ENCODE measurements around the gene FLNB. TPM values are rescaled to one million over a fixed set of nuclear protein-coding genes. Genes with fewer than 3 reads are reported as not detected.

The FLNB gene
- total and polyA plus RNA-seq, 2 of the 8 experiments (the other 6 are each of a cell fraction or from before 2014, with no cell fraction given), result 72.3 to 118 TPM

DNA sequence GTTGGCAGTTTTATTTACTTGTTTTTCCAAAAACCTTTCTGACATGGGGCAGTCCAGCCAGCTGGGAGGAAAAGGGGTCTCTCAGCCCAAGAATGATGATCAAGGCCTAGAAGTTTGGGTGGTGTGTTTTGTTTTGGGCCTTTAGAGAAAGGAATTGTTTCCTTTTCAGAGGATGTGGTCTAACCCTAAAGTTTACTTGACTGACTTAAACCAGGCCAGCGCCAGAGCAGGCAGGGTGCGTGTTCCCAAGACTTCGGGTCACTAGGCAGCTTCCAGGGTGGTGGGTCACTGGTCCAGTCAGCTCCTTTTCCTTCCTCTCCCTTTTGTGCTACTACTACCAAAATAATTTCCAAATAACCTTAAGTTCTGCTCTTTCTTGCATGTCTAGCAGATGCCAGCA, 4.9 kb downstream of the FLNB start:
- Histone ChIP-seq H3K4ac (replicated peaks; ENCODE audit: insufficient read length, low read depth, low read length) (no peak overlapping the region), H3K9ac (replicated peaks in 1 of 4; ENCODE audit: extremely low read depth in 1 of 4, low read depth in 3 of 4, low read length in 3 of 4) (no peak overlapping the region), H3K4me2 (ENCODE audit: insufficient read depth in 1 of 2, low read depth in 2 of 2, low read length in 2 of 2) (no peak overlapping the region), H3K27me3 (replicated peaks in 1 of 4; ENCODE audit: control insufficient read depth in 3 of 4, extremely low read depth in 1 of 4, insufficient read depth in 3 of 4, low read length in 3 of 4) (no peaks in the 10 kb centered on the region), H2BK5ac (ENCODE audit: low read depth, low read length) (no peak overlapping the region; the same call in 1 of the 2 replicates), H3K4me1 (replicated peaks in 1 of 4; ENCODE audit: control insufficient read depth in 3 of 4, insufficient read depth in 4 of 4, low read length in 3 of 4) (peaks cover 5 to 21% (median 11%) of the 10 kb centered on the region in 4 experiments; a peak in 6 of 7 replicates), H4K5ac (ENCODE audit: insufficient read length, low read depth, low read length) (no peak overlapping the region), H2AFZ (ENCODE audit: low read length) (no peak overlapping the region), H3K4me3 (ENCODE audit: extremely low read depth in 1 of 4, insufficient read depth in 2 of 4, low read depth in 3 of 4, low read length in 4 of 4) (no peak overlapping the region), H3K14ac (ENCODE audit: insufficient read length) (no peak overlapping the region), H2BK120ac (replicated peaks; ENCODE audit: low read depth, low read length) (no peak overlapping the region), H2BK15ac (ENCODE audit: low read length) (no peak overlapping the region), H3K27ac (ENCODE audit: low read depth, low read length) (no peak overlapping the region), H4K91ac (replicated peaks; ENCODE audit: insufficient read length, low read length) (no peak overlapping the region), H2BK20ac (ENCODE audit: low read length) (no peak overlapping the region), H3K23me2 (ENCODE audit: low read depth, low read length) (peaks cover 12% of the 10 kb centered on the region; the same call in 1 of the 2 replicates), H3K79me2 (ENCODE audit: control insufficient read depth in 1 of 2, insufficient read depth in 2 of 2, low read length in 2 of 2) (peaks cover 44 to 95% of the 10 kb centered on the region in 2 experiments), H3K23ac (ENCODE audit: insufficient read length) (no peak overlapping the region), H3K36me3 (ENCODE audit: control insufficient read depth in 2 of 4, insufficient read depth in 4 of 4, low read length in 3 of 4) (no peaks in the 10 kb centered on the region), H3K18ac (ENCODE audit: extremely low read depth, low read length) (no peak overlapping the region), H2BK12ac (ENCODE audit: low read depth, low read length) (no peak overlapping the region), H3K9me3 (ENCODE audit: insufficient read depth in 2 of 2, low read depth in 1 of 2, low read length in 1 of 2) (no peaks in the 10 kb centered on the region), H3K56ac (replicated peaks; ENCODE audit: insufficient read length, low read depth, low read length) (no peak overlapping the region), H2AK5ac (ENCODE audit: low read depth, low read length) (no peak overlapping the region), H3K79me1 (ENCODE audit: low read depth, low read length) (peaks cover 11% of the 10 kb centered on the region; the same call in 1 of the 2 replicates), H4K8ac (ENCODE audit: extremely low read depth, insufficient read depth, low read length) (no peak overlapping the region), H4K20me1 (replicated peaks in 1 of 2; ENCODE audit: control insufficient read depth in 1 of 2, insufficient read depth in 2 of 2, low read length in 2 of 2) (peaks cover 10 to 25% of the 10 kb centered on the region in 2 experiments)
- DNase-seq (ENCODE audit: low read depth in 1 of 2, low spot score in 2 of 2) (no peak), FAIRE-seq (no peak)
- 100% methylated on average over 3 of the region's 3 CpGs; no CpG with 5 or more reads in 1 of the 2 experiments for WGBS, 2 experiments (ENCODE audit: extremely low coverage in 1 of 2, insufficient coverage in 1 of 2, insufficient read length in 1 of 2, insufficient replicate concordance in 2 of 2, low coverage in 1 of 2, low lambda C conversion rate in 2 of 2, missing lambda C conversion rate in 1 of 2)
- TF ChIP-seq KDM5A (IDR thresholded peaks at IDR 0.05; ENCODE audit: low read length) (no peak), HDAC2 (IDR thresholded peaks at IDR 0.05; ENCODE audit: borderline replicate concordance in 1 of 2, low read depth in 2 of 2, low read length in 2 of 2) (no peak), SIX5 (IDR thresholded peaks at IDR 0.05; ENCODE audit: low read depth, low read length) (no peak), HDAC6 (IDR thresholded peaks at IDR 0.05; ENCODE audit: low read depth, low read length) (no peak), CREB1 (IDR thresholded peaks at IDR 0.05) (no peak), SAP30 (IDR thresholded peaks at IDR 0.05; ENCODE audit: insufficient read depth, insufficient replicate concordance, low read length) (no peak)
- TF ChIP-seq, protein P1, sequence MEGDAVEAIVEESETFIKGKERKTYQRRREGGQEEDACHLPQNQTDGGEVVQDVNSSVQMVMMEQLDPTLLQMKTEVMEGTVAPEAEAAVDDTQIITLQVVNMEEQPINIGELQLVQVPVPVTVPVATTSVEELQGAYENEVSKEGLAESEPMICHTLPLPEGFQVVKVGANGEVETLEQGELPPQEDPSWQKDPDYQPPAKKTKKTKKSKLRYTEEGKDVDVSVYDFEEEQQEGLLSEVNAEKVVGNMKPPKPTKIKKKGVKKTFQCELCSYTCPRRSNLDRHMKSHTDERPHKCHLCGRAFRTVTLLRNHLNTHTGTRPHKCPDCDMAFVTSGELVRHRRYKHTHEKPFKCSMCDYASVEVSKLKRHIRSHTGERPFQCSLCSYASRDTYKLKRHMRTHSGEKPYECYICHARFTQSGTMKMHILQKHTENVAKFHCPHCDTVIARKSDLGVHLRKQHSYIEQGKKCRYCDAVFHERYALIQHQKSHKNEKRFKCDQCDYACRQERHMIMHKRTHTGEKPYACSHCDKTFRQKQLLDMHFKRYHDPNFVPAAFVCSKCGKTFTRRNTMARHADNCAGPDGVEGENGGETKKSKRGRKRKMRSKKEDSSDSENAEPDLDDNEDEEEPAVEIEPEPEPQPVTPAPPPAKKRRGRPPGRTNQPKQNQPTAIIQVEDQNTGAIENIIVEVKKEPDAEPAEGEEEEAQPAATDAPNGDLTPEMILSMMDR (IDR thresholded peaks at IDR 0.05; ENCODE audit: control extremely low read depth in 1 of 3, insufficient read depth in 1 of 3, low read depth in 1 of 3, low read length in 3 of 3), result no peak
- ChIA-PET CTCF (ENCODE audit: partially characterized antibody) (interaction anchor here (0.6 to 2.9 kb wide), 8 partner anchors 8 to 154 kb away, joined by 3 to 9 read pairs (median 4); no protein-coding TSS in a partner anchor), POLR2A (ENCODE audit: partially characterized antibody) (interaction anchor here (1.1 to 4.4 kb wide), 2 partner anchors 9 to 20 kb away, joined by 4 to 23 read pairs; no protein-coding TSS in a partner anchor)
